Neural crest cell (in vitro differentiated cells): ENCODE results near the gene BRD1. TPM values are rescaled to one million over a fixed set of nuclear protein-coding genes. Genes with fewer than 3 reads are reported as not detected.

Experiments used
- DNase-seq: peaks from one replicate; pipeline ENCODE4 v3.0.0; 2021; ENCODE audit warnings: low read depth, mixed read lengths, low spot score
- H3K27ac Mint-ChIP-seq: one replicate; pipeline ENCODE4 v1.8.0; 2021; ENCODE audit warnings: mild to moderate bottlenecking, mixed read lengths; ENCODE audit not compliant: unreplicated experiment
- H3K27me3 Mint-ChIP-seq: 2 replicates; pipeline ENCODE4 v1.8.0; 2021; ENCODE audit warnings: low read depth, mild to moderate bottlenecking, mixed read lengths
- H3K36me3 Mint-ChIP-seq: 2 replicates; pipeline ENCODE4 v1.8.0; 2021; ENCODE audit warnings: low read depth, mild to moderate bottlenecking, mixed read lengths
- H3K4me1 Mint-ChIP-seq: 2 replicates; pipeline ENCODE4 v1.8.0; 2021; ENCODE audit warnings: mixed read lengths
- H3K4me3 Mint-ChIP-seq: one replicate; pipeline ENCODE4 v1.8.0; 2021; ENCODE audit warnings: mild to moderate bottlenecking, mixed read lengths
- H3K9me3 Mint-ChIP-seq: 2 replicates; pipeline ENCODE4 v1.8.0; 2021; ENCODE audit warnings: mixed read lengths
- total RNA-seq: library from RNA; stranded (reverse); gene quantifications from 2 replicates; pipeline ENCODE4 v1.2.1, GENCODE V29; 2021
- TF ChIP-seq, protein P1 (sequence below): fragments of 200-600 bp; sonication (generic); conservative IDR thresholded peaks from 2 replicates; pipeline ENCODE4 v1.5.0; 2021; ENCODE audit warnings: antibody characterized with exemption, mild to moderate bottlenecking

BRD1 gene
- total RNA-seq, 1 donor from 2014 or later = 59.1 TPM

DNA sequence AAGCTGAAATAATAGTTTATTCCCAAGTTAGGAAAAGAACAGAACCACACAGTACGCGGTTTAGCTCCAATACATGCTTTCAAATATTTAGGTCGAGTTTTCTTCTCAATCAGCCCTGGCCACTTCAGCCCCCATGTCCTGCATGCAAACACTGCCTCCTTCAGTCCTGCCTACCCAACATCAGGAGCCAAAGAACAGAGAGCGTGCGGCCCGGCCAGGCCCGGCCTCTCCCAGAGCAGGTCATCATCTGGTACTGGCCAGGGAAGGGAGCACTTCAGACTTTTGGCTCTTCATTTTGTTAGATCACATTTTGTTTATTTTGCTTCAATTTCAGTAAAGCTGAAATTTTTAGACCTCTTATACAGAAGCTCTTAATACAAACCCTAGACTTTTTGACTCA, 6.7 kb downstream of the BRD1 start:
- peaks cover 26% of the 10 kb centered on the region for H3K4me1 Mint-ChIP-seq
- no peaks in the 10 kb centered on the region for H3K9me3 Mint-ChIP-seq
- H3K27me3 Mint-ChIP-seq = no peaks in the 10 kb centered on the region
- H3K27ac Mint-ChIP-seq = no peak overlapping the region
- TF ChIP-seq, protein P1, sequence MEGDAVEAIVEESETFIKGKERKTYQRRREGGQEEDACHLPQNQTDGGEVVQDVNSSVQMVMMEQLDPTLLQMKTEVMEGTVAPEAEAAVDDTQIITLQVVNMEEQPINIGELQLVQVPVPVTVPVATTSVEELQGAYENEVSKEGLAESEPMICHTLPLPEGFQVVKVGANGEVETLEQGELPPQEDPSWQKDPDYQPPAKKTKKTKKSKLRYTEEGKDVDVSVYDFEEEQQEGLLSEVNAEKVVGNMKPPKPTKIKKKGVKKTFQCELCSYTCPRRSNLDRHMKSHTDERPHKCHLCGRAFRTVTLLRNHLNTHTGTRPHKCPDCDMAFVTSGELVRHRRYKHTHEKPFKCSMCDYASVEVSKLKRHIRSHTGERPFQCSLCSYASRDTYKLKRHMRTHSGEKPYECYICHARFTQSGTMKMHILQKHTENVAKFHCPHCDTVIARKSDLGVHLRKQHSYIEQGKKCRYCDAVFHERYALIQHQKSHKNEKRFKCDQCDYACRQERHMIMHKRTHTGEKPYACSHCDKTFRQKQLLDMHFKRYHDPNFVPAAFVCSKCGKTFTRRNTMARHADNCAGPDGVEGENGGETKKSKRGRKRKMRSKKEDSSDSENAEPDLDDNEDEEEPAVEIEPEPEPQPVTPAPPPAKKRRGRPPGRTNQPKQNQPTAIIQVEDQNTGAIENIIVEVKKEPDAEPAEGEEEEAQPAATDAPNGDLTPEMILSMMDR = no peak
- H3K4me3 Mint-ChIP-seq = peak overlapping the region; percentile 41
- peaks cover 21% of the 10 kb centered on the region for H3K36me3 Mint-ChIP-seq
- DNase-seq = no peak

DNA sequence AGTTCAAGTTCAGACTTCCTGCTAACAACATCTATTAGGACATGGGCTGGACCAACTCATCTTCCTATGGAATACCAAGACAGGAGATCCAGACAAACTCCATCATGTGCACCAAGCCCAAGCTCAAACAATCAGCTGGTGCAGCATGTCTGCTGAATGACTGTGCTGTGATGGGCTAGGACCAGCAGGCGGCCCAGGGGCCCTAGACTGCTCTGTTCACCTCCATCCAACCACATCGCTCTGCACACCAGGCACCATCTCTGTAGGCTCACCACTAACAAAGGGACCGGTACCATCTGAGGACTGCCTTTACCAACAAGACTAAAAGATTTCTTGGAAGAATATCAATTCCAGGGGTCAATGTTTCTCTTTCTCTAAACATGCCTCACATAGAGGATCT, 10.3 kb downstream of the BRD1 start:
- no peaks in the 10 kb centered on the region for H3K9me3 Mint-ChIP-seq
- peaks cover 17% of the 10 kb centered on the region for H3K36me3 Mint-ChIP-seq
- H3K4me3 Mint-ChIP-seq = no peak overlapping the region
- H3K27me3 Mint-ChIP-seq = no peaks in the 10 kb centered on the region
- DNase-seq = no peak
- H3K27ac Mint-ChIP-seq = no peak overlapping the region
- H3K4me1 Mint-ChIP-seq = peaks cover 3% of the 10 kb centered on the region
- TF ChIP-seq, protein P1 = no peak

DNA sequence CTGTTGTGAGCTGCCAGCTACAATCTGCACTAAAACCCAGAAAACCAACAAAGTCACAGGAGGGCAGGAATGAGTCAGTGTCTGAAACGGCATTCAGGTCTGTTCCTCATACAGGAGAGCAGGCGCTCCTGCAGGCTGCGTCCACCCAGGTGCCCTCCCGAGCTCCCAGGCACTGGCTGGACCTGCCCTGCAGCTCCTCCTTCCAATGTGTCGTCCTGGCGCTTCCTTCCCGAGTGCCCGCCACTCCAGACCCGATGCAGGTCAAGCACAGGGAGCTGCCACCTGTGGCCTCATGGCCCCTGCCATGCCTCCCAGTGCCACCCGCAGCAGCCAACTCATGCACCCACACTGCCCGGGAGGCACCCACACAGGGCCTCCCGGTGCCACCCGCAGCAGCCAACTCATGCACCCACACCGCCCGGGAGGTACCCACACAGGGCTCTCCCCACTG, 12.0 kb downstream of the BRD1 start:
- Mint-ChIP-seq H3K27me3 (no peaks in the 10 kb centered on the region), H3K36me3 (peaks cover 24% of the 10 kb centered on the region), H3K4me1 (peaks cover 7% of the 10 kb centered on the region), H3K27ac (no peak overlapping the region), H3K9me3 (no peaks in the 10 kb centered on the region), H3K4me3 (no peak overlapping the region)
- TF ChIP-seq, protein P1 = no peak
- no peak for DNase-seq

DNA sequence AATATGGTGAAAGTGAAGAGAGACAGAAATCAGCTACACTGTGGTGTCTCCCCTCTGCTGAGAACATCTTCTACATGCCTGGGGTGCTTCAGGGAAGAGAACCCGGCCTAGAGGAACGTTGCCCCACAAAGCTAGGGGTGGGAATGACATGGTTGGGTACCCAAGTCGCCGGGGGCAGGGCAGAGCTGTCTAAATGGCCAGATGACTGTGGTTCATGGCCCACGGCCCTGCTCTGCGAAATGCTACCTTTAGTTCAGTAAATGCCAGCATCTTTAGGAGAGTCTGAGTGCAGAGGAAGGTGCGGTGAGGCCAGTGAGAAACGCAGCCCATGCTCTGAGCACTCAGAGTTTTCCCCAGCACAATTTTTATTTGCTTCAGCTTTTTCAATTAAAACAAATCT, 12.8 kb downstream of the BRD1 start:
- no peaks in the 10 kb centered on the region for H3K9me3 Mint-ChIP-seq
- DNase-seq = no peak
- H3K4me1 Mint-ChIP-seq = peaks cover 11% of the 10 kb centered on the region
- TF ChIP-seq, protein P1 = no peak
- H3K36me3 Mint-ChIP-seq = peaks cover 24% of the 10 kb centered on the region
- no peaks in the 10 kb centered on the region for H3K27me3 Mint-ChIP-seq
- H3K27ac Mint-ChIP-seq = peak overlapping the region; percentile 38
- H3K4me3 Mint-ChIP-seq = no peak overlapping the region

DNA sequence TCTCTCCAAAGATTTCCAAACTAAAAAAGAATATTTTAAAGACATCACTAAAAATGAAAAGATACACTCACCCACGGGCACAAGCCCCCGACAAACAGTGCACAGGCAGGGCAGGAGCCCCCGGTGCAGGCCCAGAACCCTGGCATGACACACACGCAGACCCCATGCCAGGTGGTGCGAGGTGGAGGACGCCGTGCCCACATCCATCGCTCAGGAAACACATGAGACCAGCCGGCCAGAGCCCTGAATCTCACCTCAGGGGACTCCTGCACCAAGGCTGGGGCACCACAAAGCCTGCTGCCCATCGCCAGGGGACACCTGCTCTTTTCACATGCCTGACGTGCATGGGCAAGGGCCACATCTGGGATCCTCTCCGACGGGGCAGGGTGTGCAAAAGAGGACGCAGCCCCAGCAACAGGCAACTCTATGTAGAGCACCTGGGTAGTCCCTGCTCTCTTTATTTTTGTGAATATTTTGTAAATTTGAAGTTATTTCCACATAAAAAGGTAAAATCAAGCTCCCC, 13.4 kb downstream of the BRD1 start:
- H3K36me3 Mint-ChIP-seq = peaks cover 24% of the 10 kb centered on the region
- no peaks in the 10 kb centered on the region for H3K9me3 Mint-ChIP-seq
- H3K4me1 Mint-ChIP-seq = peaks cover 16% of the 10 kb centered on the region
- TF ChIP-seq, protein P1 = no peak
- no peak overlapping the region for H3K4me3 Mint-ChIP-seq
- H3K27ac Mint-ChIP-seq = no peak overlapping the region
- DNase-seq = no peak
- no peaks in the 10 kb centered on the region for H3K27me3 Mint-ChIP-seq
